Measurements from ENCODE around the gene NRF1.
"Not testable (repeated sequence)": the region's sequence is repeated elsewhere in the genome, so short reads cannot be mapped to it uniquely, and the experiment has no call there.

NRF1 gene

DNA sequence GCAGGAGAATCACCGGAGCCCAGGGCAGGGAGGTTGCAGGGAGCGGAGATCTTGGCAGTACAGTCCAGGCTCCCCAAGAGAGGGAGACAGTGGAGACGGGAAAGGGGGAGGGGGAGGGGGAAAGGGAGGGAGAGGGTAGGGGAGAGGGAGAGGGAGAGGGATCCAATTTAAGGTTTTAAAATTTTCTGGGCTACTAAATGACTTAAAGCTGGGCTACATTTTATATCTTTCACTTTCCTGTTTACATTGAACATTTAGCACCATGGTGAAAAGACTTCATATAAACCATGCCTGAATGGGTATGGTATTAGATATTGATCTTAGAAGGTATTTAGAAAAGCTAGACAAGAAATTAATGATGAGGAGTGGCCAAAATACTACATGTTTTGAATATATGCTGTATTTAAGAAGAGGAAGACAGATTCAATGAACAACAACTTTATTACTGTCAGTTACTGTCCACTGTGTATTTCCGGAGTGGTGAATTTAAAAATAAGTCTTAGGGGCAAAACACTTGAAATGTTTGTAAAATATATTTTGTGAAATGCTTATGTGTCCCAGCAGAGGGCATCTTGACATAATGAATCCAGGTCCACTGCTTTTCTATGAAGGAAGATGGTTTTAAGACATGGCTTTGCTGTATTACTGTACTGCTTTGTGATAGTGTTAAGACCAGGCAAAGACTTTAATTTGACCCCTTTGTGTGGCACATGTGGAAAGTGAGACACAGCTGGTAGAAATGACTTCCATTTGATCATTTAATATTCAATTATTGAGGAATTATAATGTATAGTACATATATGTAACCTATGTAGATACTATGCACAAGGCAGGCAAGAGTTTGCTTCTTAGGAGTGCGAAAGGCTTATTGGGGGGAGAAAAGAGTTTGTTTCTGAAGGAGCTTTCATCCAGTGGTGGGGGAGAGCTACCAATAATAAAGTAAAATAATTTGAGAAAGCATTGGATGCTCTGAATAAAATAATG, 52.8 kb downstream of the NRF1 start:
- Histone ChIP-seq H3K4me3 (no peak overlapping the region), H4K20me1 (peaks cover 0 to 13% (median 8%) of the 10 kb centered on the region in 11 experiments; a peak in 11 of 22 replicates), H3K9ac (no peak overlapping the region), H3K4me2 (peak overlapping the region in 5 of 11 experiments; percentile 0 to 61 (median 38); a peak in 8 of 22 replicates), H3K36me3 (peaks cover 32 to 68% (median 46%) of the 10 kb centered on the region in 11 experiments), H3K9me3 (replicated peaks in 1 of 11) (peaks cover 38 to 43% (median 40%) of the 10 kb centered on the region in 11 experiments), H3K27me3 (no peaks in the 10 kb centered on the region), H3K4me1 (peaks cover 0 to 16% (median 4%) of the 10 kb centered on the region in 10 experiments; a peak in 10 of 20 replicates), H3K27ac (no peak overlapping the region)
- TF ChIP-seq Cebpa-rat (IDR thresholded peaks at IDR 0.05) = no peak

DNA sequence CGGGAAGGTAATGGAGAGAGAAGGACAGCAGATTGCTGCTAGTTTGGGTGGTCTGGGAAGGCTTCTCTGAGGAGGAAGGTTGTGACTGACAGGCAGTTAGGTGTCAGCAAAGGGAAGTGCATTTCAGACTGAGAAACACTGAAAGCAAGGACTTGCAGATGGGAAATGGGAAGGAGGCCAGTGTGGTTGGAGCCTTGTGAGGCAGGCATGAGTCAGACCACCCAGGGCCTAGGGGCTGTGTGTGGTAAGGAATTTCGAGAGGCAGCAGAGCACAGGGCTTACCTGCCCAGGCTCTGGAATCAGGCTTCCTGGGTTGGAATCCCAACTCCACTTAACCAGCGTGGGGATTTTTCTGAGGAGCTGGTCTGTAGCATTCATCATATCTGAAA, 53.5 kb downstream of the NRF1 start:
- Histone ChIP-seq H3K9ac (0 out of 22 replicates have a peak overlapping the region, but pooled peaks of 1 of the 11 experiments have one; percentile 13), H3K4me2 (peak overlapping the region in 5 of 11 experiments; percentile 0 to 61 (median 38); a peak in 8 of 22 replicates), H3K27me3 (no peaks in the 10 kb centered on the region), H3K27ac (no peak overlapping the region), H3K4me3 (no peak overlapping the region), H3K9me3 (replicated peaks in 1 of 11) (peaks cover 31 to 36% (median 33%) of the 10 kb centered on the region in 11 experiments), H4K20me1 (peaks cover 0 to 13% (median 8%) of the 10 kb centered on the region in 11 experiments; a peak in 11 of 22 replicates), H3K36me3 (peaks cover 25 to 61% (median 39%) of the 10 kb centered on the region in 11 experiments), H3K4me1 (peaks cover 0 to 16% (median 4%) of the 10 kb centered on the region in 10 experiments; a peak in 10 of 20 replicates)
- no peak for TF ChIP-seq Cebpa-rat (IDR thresholded peaks at IDR 0.05)

DNA sequence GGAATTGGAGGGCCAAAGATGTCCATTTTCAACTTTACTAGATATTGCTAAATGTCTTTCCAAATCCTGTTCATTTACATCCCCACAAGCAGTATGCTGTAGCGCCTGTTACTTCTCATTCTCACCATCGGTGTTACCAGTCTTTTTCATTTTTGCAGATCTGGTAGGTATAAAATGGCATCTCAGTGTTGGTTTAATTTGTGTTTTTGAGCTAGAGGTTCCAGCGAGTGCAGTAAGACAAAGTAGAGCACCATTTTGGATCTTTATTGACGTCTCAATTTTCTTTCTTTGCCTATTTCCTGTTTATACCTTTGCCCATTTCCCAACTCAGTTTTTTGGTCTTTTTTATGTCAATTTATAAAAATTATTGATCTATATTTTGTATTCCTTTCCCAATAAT, 55.6 kb downstream of the NRF1 start:
- Histone ChIP-seq H3K4me2 (no peak overlapping the region), H4K20me1 (peaks cover 0 to 13% (median 8%) of the 10 kb centered on the region in 11 experiments; a peak in 11 of 22 replicates), H3K4me1 (peaks cover 0 to 16% (median 4%) of the 10 kb centered on the region in 10 experiments; a peak in 10 of 20 replicates), H3K27ac (no peak overlapping the region), H3K36me3 (peaks cover 17 to 58% (median 30%) of the 10 kb centered on the region in 11 experiments), H3K9me3 (replicated peaks in 1 of 11) (peaks cover 12 to 26% (median 21%) of the 10 kb centered on the region in 11 experiments), H3K9ac (no peak overlapping the region), H3K27me3 (no peaks in the 10 kb centered on the region), H3K4me3 (no peak overlapping the region)
- TF ChIP-seq Cebpa-rat (IDR thresholded peaks at IDR 0.05) = no peak

DNA sequence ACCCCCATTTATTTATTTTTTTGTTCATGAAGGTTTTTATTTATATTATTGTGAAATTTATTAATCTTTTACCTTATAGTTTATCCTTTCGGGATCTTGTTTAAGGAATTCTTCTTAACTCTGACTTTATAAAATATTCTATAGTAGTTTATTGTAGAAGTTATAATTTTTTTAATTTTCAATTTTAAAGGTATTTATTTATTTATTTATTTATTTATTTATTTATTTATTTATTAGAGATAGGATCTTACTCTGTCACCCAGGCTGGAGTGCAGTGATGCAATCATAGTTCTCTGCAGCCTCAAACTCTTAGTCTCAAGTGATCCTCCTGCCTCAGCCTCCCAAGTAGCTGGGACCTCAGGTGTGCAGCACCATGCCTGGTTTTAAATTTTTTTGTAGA, 56.0 kb downstream of the NRF1 start:
- H3K9me3 ChIP-seq (replicated peaks in 1 of 11) = peaks cover 12 to 26% (median 21%) of the 10 kb centered on the region in 11 experiments
- H3K4me3 ChIP-seq = no peak overlapping the region
- no peak overlapping the region for H3K9ac ChIP-seq
- H3K27me3 ChIP-seq = no peaks in the 10 kb centered on the region
- H3K36me3 ChIP-seq = peaks cover 18 to 58% (median 30%) of the 10 kb centered on the region in 11 experiments
- H3K4me2 ChIP-seq = no peak overlapping the region
- peaks cover 0 to 13% (median 8%) of the 10 kb centered on the region in 11 experiments; a peak in 11 of 22 replicates for H4K20me1 ChIP-seq
- TF ChIP-seq Cebpa-rat (IDR thresholded peaks at IDR 0.05) = no peak
- no peak overlapping the region for H3K27ac ChIP-seq
- peaks cover 0 to 16% (median 4%) of the 10 kb centered on the region in 10 experiments; a peak in 10 of 20 replicates for H3K4me1 ChIP-seq

DNA sequence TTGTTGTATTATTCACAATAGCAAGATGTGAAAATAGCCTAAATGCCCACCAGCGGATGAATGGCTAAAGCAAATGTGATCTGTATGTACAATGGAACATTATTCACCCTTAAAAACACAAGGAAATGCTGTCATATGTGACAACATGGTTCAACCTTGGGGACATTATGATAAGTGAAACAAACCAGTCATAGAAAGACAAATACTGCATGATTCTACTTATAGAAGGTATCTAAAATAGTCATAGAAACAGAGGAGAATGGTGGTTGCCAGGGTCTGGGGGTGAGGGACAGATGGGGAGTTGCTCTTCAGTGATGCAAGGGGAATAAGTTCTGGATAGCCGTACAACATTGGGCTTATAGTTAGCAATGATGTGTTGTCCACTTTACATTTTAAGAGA, 58.4 kb downstream of the NRF1 start:
- peaks cover 0 to 10% (median 5%) of the 10 kb centered on the region in 11 experiments; a peak in 11 of 22 replicates for H4K20me1 ChIP-seq
- no peaks in the 10 kb centered on the region for H3K27me3 ChIP-seq
- no peak for TF ChIP-seq Cebpa-rat (IDR thresholded peaks at IDR 0.05)
- peaks cover 38 to 73% (median 49%) of the 10 kb centered on the region in 11 experiments for H3K36me3 ChIP-seq
- no peak overlapping the region for H3K9ac ChIP-seq
- H3K27ac ChIP-seq = no peak overlapping the region
- peaks cover 0 to 8% (median 2%) of the 10 kb centered on the region in 10 experiments; a peak in 10 of 20 replicates for H3K4me1 ChIP-seq
- no peak overlapping the region for H3K4me3 ChIP-seq
- H3K9me3 ChIP-seq (replicated peaks in 1 of 11) = peaks cover 26 to 39% (median 36%) of the 10 kb centered on the region in 11 experiments
- H3K4me2 ChIP-seq = no peak overlapping the region

DNA sequence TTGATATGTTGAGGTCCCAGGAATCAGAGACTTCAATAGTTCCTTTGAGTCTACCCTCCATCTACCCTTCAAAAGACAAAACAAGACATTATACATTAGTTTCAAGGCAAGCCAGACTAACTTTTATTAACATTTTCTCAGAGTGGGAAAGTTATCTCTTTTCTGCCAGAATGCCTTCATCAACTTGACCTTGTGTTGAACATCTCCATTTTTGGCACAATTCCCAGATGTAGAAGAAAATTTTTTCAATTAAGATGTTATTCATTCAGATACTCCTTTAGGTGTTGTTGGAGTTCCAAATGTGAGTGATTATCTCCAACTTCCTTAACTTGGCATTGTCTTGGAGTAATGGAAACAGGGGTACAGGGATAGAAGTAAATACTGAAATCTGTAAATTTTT, 59.1 kb downstream of the NRF1 start:
- H3K27ac ChIP-seq = no peak overlapping the region
- peaks cover 46 to 75% (median 54%) of the 10 kb centered on the region in 11 experiments for H3K36me3 ChIP-seq
- no peak overlapping the region for H3K4me3 ChIP-seq
- H3K4me1 ChIP-seq = peaks cover 0 to under 1% (median 0%) of the 10 kb centered on the region in 10 experiments; a peak in 1 of 20 replicates
- no peak overlapping the region for H3K9ac ChIP-seq
- H3K9me3 ChIP-seq (replicated peaks in 1 of 11) = peaks cover 34 to 46% (median 44%) of the 10 kb centered on the region in 11 experiments
- TF ChIP-seq Cebpa-rat (IDR thresholded peaks at IDR 0.05) = no peak
- H3K27me3 ChIP-seq = no peaks in the 10 kb centered on the region
- peaks cover 0 to 3% (median 0%) of the 10 kb centered on the region in 11 experiments; a peak in 2 of 22 replicates for H4K20me1 ChIP-seq
- no peak overlapping the region for H3K4me2 ChIP-seq

DNA sequence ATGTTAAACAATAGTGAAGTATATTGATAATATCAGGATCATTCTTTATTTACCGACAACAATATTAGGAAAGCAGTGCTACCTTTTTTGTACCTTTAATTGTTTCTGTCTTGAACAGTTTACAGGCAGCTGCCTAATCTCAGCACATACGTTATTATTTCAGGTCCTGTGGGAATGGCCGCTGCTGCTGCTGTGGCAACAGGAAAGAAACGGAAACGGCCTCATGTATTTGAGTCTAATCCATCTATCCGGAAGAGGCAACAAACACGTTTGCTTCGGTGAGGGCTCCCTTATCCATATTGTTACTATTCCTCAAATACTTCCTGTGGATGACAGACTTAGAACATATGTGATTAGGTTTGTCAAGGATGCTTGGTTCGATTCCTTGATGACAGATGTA, 59.7 kb downstream of the NRF1 start:
- Histone ChIP-seq H3K4me2 (no peak overlapping the region), H4K20me1 (no peaks in the 10 kb centered on the region), H3K27ac (no peak overlapping the region), H3K36me3 (peaks cover 50 to 81% (median 60%) of the 10 kb centered on the region in 11 experiments), H3K9me3 (replicated peaks in 1 of 11) (peaks cover 40 to 52% (median 50%) of the 10 kb centered on the region in 11 experiments), H3K27me3 (no peaks in the 10 kb centered on the region), H3K9ac (no peak overlapping the region), H3K4me3 (no peak overlapping the region), H3K4me1 (no peaks in the 10 kb centered on the region)
- no peak for TF ChIP-seq Cebpa-rat (IDR thresholded peaks at IDR 0.05)

DNA sequence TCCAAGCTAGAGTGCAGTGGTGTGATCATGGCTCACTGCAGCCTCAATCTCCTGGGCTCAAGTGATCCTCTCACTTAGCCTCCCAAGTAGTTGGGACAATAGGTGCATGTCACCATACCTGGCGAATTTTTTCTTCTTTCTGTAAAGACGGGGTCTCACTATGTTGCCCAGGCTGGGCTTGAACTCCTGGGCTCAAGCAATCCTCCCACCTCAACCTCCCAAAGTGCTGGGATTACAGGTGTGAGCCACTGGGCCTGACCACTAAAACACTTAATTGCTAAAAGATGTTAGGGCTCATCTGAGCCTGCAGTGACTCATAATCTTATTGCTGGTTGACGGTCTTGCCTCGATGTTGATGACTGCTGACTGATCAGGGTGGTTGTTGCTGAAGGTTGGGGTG, 63.0 kb downstream of the NRF1 start:
- Histone ChIP-seq H3K36me3 (peaks cover 73 to 93% (median 86%) of the 10 kb centered on the region in 11 experiments), H3K9me3 (replicated peaks in 1 of 11) (peaks cover 42 to 56% (median 53%) of the 10 kb centered on the region in 11 experiments), H3K4me3 (peak overlapping the region in 1 of 10 experiments; percentile 22; a peak in 1 of 20 replicates)
- not testable (repeated sequence) for H3K9ac ChIP-seq, H3K4me2 ChIP-seq, H3K4me1 ChIP-seq, H3K27ac ChIP-seq, H3K27me3 ChIP-seq, H4K20me1 ChIP-seq

DNA sequence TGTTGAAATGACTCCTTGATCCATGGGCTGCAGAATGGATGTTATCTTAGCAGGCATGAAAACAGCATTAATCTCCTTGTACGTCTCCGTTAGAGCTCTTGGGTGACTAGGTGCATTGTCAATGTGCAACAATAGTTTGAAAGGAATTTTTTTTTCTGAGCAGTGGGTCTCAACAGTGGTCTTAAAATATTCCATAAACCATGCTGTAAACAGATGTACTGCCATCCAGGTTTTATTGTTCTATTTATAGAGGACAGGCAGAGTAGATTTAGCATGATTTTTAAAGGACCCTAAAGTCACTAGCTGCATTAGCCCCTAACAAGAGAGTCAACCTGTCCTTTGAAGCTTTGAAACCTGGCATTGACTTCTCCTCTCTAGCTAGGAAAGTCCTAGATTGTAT, 64.0 kb downstream of the NRF1 start:
- no peak for TF ChIP-seq Cebpa-rat (IDR thresholded peaks at IDR 0.05)
- H4K20me1 ChIP-seq = no peaks in the 10 kb centered on the region
- H3K4me3 ChIP-seq = 0 out of 20 replicates have a peak overlapping the region, but pooled peaks of 1 of the 10 experiments have one; percentile 0
- no peaks in the 10 kb centered on the region for H3K4me1 ChIP-seq
- peaks cover 81 to 98% (median 92%) of the 10 kb centered on the region in 11 experiments for H3K36me3 ChIP-seq
- H3K27ac ChIP-seq = no peak overlapping the region
- no peak overlapping the region for H3K9ac ChIP-seq
- H3K4me2 ChIP-seq = no peak overlapping the region
- H3K27me3 ChIP-seq = no peaks in the 10 kb centered on the region
- H3K9me3 ChIP-seq (replicated peaks in 1 of 11) = peaks cover 42 to 59% (median 53%) of the 10 kb centered on the region in 11 experiments

Measured in BLaER1 treated with 17β-estradiol and CSF1 and Interleukin-3, amounts not matched to agents 10 nM and 100 nM (cell line).